H1 (cell line): ENCODE measurements around the gene PGA5. TPM values are rescaled to one million over a fixed set of nuclear protein-coding genes. Genes with fewer than 3 reads are reported as not detected.

ENCODE experiments used
- CHD7 ChIP-seq: fragments of 300-600 bp; sonication (generic); IDR thresholded peaks from 2 replicates; pipeline ENCODE4 v1.7.1; 2012; ENCODE audit warnings: low read length, moderate library complexity, mild to moderate bottlenecking, inconsistent platforms; ENCODE audit not compliant: insufficient replicate concordance
- RAD21 ChIP-seq, 2 experiments: IDR thresholded peaks in 1 of 2; conservative IDR thresholded peaks in 1 of 2; 2 replicates each; pipeline ENCODE4 v1.6.1; 2011; ENCODE audit warnings: low read depth in 2 of 2, low read length in 2 of 2, improper control_type of control experiment in 1 of 2, inconsistent platforms in 1 of 2, mild to moderate bottlenecking in 1 of 2, moderate library complexity in 1 of 2
- polyA plus RNA-seq, 7 experiments: library from polyadenylated mRNA; depleted of rRNA in 3 of 7; stranded (reverse) in 5 of 7; unstranded in 2 of 7; fragments of >200 nt in 5 of 7; fragments of 200-250 nt in 2 of 7; gene quantifications; 1 replicate in 5 of 7; 2 replicates in 1 of 7; 4 replicates in 1 of 7; pipeline versions ENCODE4 v1.2.1 to v1.2.3, GENCODE V29; 2011 to 2013; ENCODE audit warnings: missing spikeins in 2 of 7, mixed read lengths in 2 of 7
- total RNA-seq: library from RNA; stranded (reverse); fragmentation: NEBNext Ultra II Directional; extraction: Animal tissue kit (Norgen Biotek cat#: 25700); gene quantifications from 2 replicates; pipeline ENCODE4 v1.2.1, GENCODE V29; 2021

PGA5 gene
- total and polyA plus RNA-seq, 2 of the 8 experiments (the other 6 are each of a cell fraction or from before 2014, with no cell fraction given): 0.67 to 2.0 TPM

GRCh38 chr11:61195719-61196118 lies 45.3 kb upstream of the PGA5 start (continued):
- TF ChIP-seq CHD7 (no peak), RAD21 (IDR thresholded peaks at IDR 0.05 in 1 of 2, conservative IDR thresholded peaks at IDR 0.05 in 1 of 2; ENCODE audit: low read depth in 2 of 2, low read length in 2 of 2) (no peak)
- TF ChIP-seq, all 59 proteins: peak for 0
